Upper lobe of left lung (tissue), 4 donors: ENCODE results near the gene OR5D14.

Experiments used
- EP300 ChIP-seq, 4 donors: sonication (generic); formaldehyde crosslinking; IDR thresholded peaks; one replicate each; pipeline ENCODE4 v1.5.1; 2017; ENCODE audit warnings: antibody characterized with exemption in 4 of 4, control low read depth in 2 of 4
- POLR2AphosphoS5 ChIP-seq, 2 donors: sonication (generic); formaldehyde crosslinking; IDR thresholded peaks; one replicate each; pipeline ENCODE4 v1.5.1; 2017; ENCODE audit warnings: antibody characterized with exemption in 2 of 2
- TF ChIP-seq, protein P1 (sequence below), 6 experiments: fragments of 450-650 bp in 4 of 6; fragments of 200-600 bp in 2 of 6; sonication (generic) in 2 of 6; IDR thresholded peaks; one replicate each; pipeline ENCODE4 v1.5.1; 2016 to 2019; ENCODE audit warnings: antibody characterized with exemption in 6 of 6

DNA sequence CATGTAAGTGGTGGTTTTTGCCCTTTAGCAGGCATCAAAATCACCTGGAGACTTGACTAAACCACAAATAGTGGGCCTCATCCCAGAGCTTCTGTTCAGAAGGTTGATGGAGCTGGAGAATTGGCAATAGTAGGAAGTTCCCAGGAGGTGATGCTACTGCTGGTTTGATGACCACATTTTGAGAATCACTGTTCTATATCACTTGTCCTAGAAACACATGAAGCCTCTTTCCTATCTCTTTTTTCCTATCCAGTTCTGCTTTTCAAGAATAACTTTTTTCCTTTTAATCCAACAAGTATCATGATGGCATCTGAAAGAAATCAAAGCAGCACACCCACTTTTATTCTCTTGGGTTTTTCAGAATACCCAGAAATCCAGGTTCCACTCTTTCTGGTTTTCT, 22.2 kb upstream of the OR5D14 start, which contains the start of gene OR5D13:
- TF ChIP-seq EP300 (IDR thresholded peaks at IDR 0.05): no peak
- TF ChIP-seq, protein P1, sequence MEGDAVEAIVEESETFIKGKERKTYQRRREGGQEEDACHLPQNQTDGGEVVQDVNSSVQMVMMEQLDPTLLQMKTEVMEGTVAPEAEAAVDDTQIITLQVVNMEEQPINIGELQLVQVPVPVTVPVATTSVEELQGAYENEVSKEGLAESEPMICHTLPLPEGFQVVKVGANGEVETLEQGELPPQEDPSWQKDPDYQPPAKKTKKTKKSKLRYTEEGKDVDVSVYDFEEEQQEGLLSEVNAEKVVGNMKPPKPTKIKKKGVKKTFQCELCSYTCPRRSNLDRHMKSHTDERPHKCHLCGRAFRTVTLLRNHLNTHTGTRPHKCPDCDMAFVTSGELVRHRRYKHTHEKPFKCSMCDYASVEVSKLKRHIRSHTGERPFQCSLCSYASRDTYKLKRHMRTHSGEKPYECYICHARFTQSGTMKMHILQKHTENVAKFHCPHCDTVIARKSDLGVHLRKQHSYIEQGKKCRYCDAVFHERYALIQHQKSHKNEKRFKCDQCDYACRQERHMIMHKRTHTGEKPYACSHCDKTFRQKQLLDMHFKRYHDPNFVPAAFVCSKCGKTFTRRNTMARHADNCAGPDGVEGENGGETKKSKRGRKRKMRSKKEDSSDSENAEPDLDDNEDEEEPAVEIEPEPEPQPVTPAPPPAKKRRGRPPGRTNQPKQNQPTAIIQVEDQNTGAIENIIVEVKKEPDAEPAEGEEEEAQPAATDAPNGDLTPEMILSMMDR (IDR thresholded peaks at IDR 0.05): no peak
- TF ChIP-seq POLR2AphosphoS5 (IDR thresholded peaks at IDR 0.05): no peak
